ENCODE measurements around the gene LTB. TPM values are rescaled to one million over a fixed set of nuclear protein-coding genes. Genes with fewer than 3 reads are reported as not detected.

The LTB gene
- total and polyA plus RNA-seq, 9 of the 15 experiments (the other 6 are each of a cell fraction or from before 2014, with no cell fraction given): 0.07 to 0.51 TPM; not detected in 7

DNA sequence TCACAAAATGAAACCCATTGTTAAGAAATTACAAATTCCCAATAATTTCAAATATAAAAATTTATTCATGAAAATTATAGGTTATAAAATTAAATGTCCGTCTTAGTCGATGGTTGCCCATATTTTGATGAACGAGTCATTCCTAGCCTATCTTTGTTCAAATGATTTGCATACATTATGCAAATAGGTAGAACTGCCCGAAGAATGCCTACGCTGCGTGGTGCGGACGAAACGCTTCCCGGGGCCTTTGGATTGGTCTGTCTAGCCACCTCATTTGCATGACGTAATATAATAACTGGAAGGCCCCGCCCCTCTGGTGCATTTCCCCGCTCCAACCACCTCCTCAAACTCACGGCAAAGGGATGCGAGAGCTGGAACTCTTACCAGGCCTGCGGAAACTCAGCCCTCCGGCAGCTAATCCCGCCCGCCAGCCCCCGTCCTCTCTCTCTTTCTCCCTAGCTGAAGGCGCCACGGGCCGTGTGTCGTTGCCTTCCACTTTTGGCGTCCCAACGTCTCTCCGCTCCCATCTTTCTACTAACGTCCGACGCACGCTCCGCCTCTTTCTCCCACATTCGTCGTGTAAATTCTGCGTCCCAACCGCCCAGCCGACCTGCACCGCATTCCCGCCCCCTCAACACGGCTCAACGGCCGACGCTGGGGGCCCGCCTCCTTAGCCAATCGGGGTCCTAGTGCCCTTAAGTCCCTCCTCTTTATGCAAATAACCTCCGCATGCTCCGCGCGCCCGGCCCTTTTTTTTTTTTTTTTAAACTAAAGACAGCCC, 37.8 kb upstream of the LTB start (continued):
- TF ChIP-seq YY1 (IDR thresholded peaks at IDR 0.05; ENCODE audit: borderline replicate concordance in 1 of 3, control insufficient read depth in 1 of 3, extremely low read depth in 1 of 3, insufficient read depth in 3 of 3, insufficient read length in 1 of 3, insufficient replicate concordance in 2 of 3, low read depth in 1 of 3, low read length in 2 of 3) (peak in 2 of 3 experiments; percentile 75 to 88), RREB1 (CRISPR knock-in tag; IDR thresholded peaks at IDR 0.05) (peak; percentile 95), NFYB (IDR thresholded peaks at IDR 0.05; ENCODE audit: extremely low read depth, insufficient read length) (peak; percentile 90), ZNF668 (CRISPR knock-in tag; IDR thresholded peaks at IDR 0.05) (no peak), MAFG (tag; conservative IDR thresholded peaks at IDR 0.05) (peak; percentile 20; the same call in 1 of the 2 replicates), PRPF4 (IDR thresholded peaks at IDR 0.05; ENCODE audit: insufficient read depth, low read depth, low read length, poor library complexity, severe bottlenecking) (no peak), ZNF324 (CRISPR knock-in tag; IDR thresholded peaks at IDR 0.05) (peak; percentile 17; the same call in 1 of the 2 replicates), U2AF1 (optimal IDR thresholded peaks at IDR 0.05; ENCODE audit: low read depth, low read length) (no peak), ELF1 (tag; IDR thresholded peaks at IDR 0.05) (0 out of 2 replicates have a peak, but pooled peaks have one; percentile 26), E2F3 (CRISPR knock-in tag; IDR thresholded peaks at IDR 0.05) (peak; percentile 83), CC2D1A (IDR thresholded peaks at IDR 0.05) (peak; percentile 91), CCNT2 (IDR thresholded peaks at IDR 0.05; ENCODE audit: borderline replicate concordance, extremely low read depth, insufficient read length, low read depth, low read length) (peak; percentile 71), DACH1 (IDR thresholded peaks at IDR 0.05; ENCODE audit: partially characterized antibody) (no peak), ZNF24 (IDR thresholded peaks at IDR 0.05) (no peak), HMG20B (CRISPR knock-in tag; IDR thresholded peaks at IDR 0.05) (no peak), SRSF1 (IDR thresholded peaks at IDR 0.05; ENCODE audit: low read depth, low read length) (no peak), GATA2 (CRISPR knock-in tag; IDR thresholded peaks at IDR 0.05) (no peak), BACH1 (tag; IDR thresholded peaks at IDR 0.05) (no peak), EHMT2 (IDR thresholded peaks at IDR 0.05) (no peak), MEF2A (IDR thresholded peaks at IDR 0.05; ENCODE audit: control insufficient read depth, low read depth, low read length) (no peak)
- TF ChIP-seq, protein P1, sequence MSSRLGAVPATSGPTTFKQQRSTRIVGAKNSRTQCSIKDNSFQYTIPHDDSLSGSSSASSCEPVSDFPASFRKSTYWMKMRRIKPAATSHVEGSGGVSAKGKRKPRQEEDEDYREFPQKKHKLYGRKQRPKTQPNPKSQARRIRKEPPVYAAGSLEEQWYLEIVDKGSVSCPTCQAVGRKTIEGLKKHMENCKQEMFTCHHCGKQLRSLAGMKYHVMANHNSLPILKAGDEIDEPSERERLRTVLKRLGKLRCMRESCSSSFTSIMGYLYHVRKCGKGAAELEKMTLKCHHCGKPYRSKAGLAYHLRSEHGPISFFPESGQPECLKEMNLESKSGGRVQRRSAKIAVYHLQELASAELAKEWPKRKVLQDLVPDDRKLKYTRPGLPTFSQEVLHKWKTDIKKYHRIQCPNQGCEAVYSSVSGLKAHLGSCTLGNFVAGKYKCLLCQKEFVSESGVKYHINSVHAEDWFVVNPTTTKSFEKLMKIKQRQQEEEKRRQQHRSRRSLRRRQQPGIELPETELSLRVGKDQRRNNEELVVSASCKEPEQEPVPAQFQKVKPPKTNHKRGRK (tag; IDR thresholded peaks at IDR 0.05): no peak

Measured in K562 (cell line).